DND-41 (cell line): ENCODE data around the gene ZNF761.
A peak's percentile ranks its signal among the peaks of the same experiment; 100 is the strongest.
"Not testable (repeated sequence)": the region's sequence is repeated elsewhere in the genome, so short reads cannot be mapped to it uniquely, and the experiment has no call there.

Source experiments
- ATAC-seq: fragments of 200-7000 bp; cut with Tn5 transposase; 3 replicates; pipeline ENCODE4 v1.9.1; 2021; ENCODE audit warnings: low read depth; ENCODE audit not compliant: insufficient read depth
- DNase-seq: peaks from one replicate; pipeline ENCODE4 v3.0.0-alpha.2; 2020
- H2AFZ ChIP-seq: 2 replicates; pipeline ENCODE4 v1.6.0; 2012; ENCODE audit warnings: low read depth, low read length
- H3K27ac ChIP-seq: 2 replicates; pipeline ENCODE4 v1.5.1; 2012; ENCODE audit warnings: low read length, inconsistent platforms
- H3K27me3 ChIP-seq: fragments of 200-600 bp; sonication (generic); 2 replicates; pipeline ENCODE4 v1.6.0; 2012; ENCODE audit warnings: low read length, mild to moderate bottlenecking, inconsistent platforms; ENCODE audit not compliant: insufficient read depth, poor library complexity
- H3K36me3 ChIP-seq: 2 replicates; pipeline ENCODE4 v1.5.1; 2012; ENCODE audit warnings: low read length, inconsistent platforms; ENCODE audit not compliant: insufficient read depth
- H3K4me1 ChIP-seq: 2 replicates; pipeline ENCODE4 v1.5.1; 2012; ENCODE audit warnings: mild to moderate bottlenecking, low read length; ENCODE audit not compliant: insufficient read depth
- H3K4me2 ChIP-seq: 2 replicates; pipeline ENCODE4 v1.6.0; 2012; ENCODE audit warnings: mild to moderate bottlenecking, moderate library complexity, low read length, inconsistent platforms; ENCODE audit not compliant: insufficient read depth
- H3K4me3 ChIP-seq, 2 experiments: fragments of 200-600 bp in 1 of 2; shearing (Covaris generic) in 1 of 2; 2 replicates each; pipeline ENCODE4 v1.5.1; 2012 to 2016; ENCODE audit warnings: inconsistent platforms in 2 of 2, low read length in 2 of 2, mild to moderate bottlenecking in 2 of 2, low read depth in 1 of 2, moderate library complexity in 1 of 2
- H3K79me2 ChIP-seq: 2 replicates; pipeline ENCODE4 v1.6.0; 2012; ENCODE audit warnings: low read length, inconsistent platforms; ENCODE audit not compliant: insufficient read depth
- H3K9ac ChIP-seq: 2 replicates; pipeline ENCODE4 v1.6.0; 2012; ENCODE audit warnings: low read depth, mild to moderate bottlenecking, inconsistent platforms, low read length, moderate library complexity
- H3K9me3 ChIP-seq: 2 replicates; pipeline ENCODE4 v1.5.1; 2012; ENCODE audit warnings: low read length, moderate library complexity, mild to moderate bottlenecking, inconsistent platforms; ENCODE audit not compliant: insufficient read depth, severe bottlenecking
- H4K20me1 ChIP-seq: 2 replicates; pipeline ENCODE4 v1.6.0; 2012; ENCODE audit warnings: low read length; ENCODE audit not compliant: insufficient read depth
- CTCF ChIP-seq: IDR thresholded peaks from 2 replicates; pipeline ENCODE4 v1.5.1; 2012; ENCODE audit warnings: borderline replicate concordance, low read length, moderate library complexity, mild to moderate bottlenecking; ENCODE audit not compliant: poor library complexity, severe bottlenecking; ENCODE audit errors: extremely low read depth
- EZH2 ChIP-seq: IDR thresholded peaks from 3 replicates; pipeline ENCODE4 v1.6.1; 2012; ENCODE audit warnings: borderline replicate concordance, low read depth, mild to moderate bottlenecking, moderate library complexity, low read length, inconsistent platforms; ENCODE audit not compliant: severe bottlenecking

The ZNF761 gene

GRCh38 chr19:53423680-53424079 lies 8.1 kb upstream of the ZNF761 start:
- not testable (repeated sequence) for H3K9ac ChIP-seq, H3K27ac ChIP-seq, H2AFZ ChIP-seq, H3K27me3 ChIP-seq, H3K4me3 ChIP-seq, DNase-seq, H3K4me1 ChIP-seq, H4K20me1 ChIP-seq, H3K36me3 ChIP-seq, H3K9me3 ChIP-seq, H3K4me2 ChIP-seq, H3K79me2 ChIP-seq
- TF ChIP-seq CTCF = peak; percentile 13
- ATAC-seq = peak; percentile 59; the same call in 1 of the 3 replicates

GRCh38 chr19:53424968-53425597 lies 6.7 kb upstream of the ZNF761 start:
- Histone ChIP-seq H2AFZ (no peak overlapping the region), H3K36me3 (no peaks in the 10 kb centered on the region), H3K4me3 (no peak overlapping the region), H3K9me3 (no peaks in the 10 kb centered on the region), H3K79me2 (no peaks in the 10 kb centered on the region), H3K27ac (no peak overlapping the region), H3K4me2 (no peak overlapping the region), H3K4me1 (no peaks in the 10 kb centered on the region), H4K20me1 (no peaks in the 10 kb centered on the region), H3K27me3 (no peaks in the 10 kb centered on the region), H3K9ac (no peak overlapping the region)
- peak; percentile 76 for DNase-seq
- TF ChIP-seq CTCF (peak; percentile 94), EZH2 (no peak)
- ATAC-seq = peak; percentile 99

- Histone ChIP-seq H3K4me1 (peaks cover 19% of the 10 kb centered on the region), H3K27me3 (no peaks in the 10 kb centered on the region), H3K4me3 (peak overlapping the region; percentile 75 to 89), H3K9ac (peak overlapping the region; percentile 77), H4K20me1 (0 out of 2 replicates have a peak, but pooled peaks cover 3% of the 10 kb centered on the region), H3K27ac (peak overlapping the region; percentile 77), H3K79me2 (peaks cover 35% of the 10 kb centered on the region), H3K36me3 (peaks cover 33% of the 10 kb centered on the region), H3K9me3 (no peaks in the 10 kb centered on the region), H2AFZ (peak overlapping the region; percentile 92), H3K4me2 (peak overlapping the region; percentile 85)
- TF ChIP-seq EZH2 (no peak), CTCF (no peak)
- ATAC-seq (peak; percentile 45), DNase-seq (peak; percentile 35)
Observed at GRCh38 chr19:53432088-53432661, 391 bp downstream of the ZNF761 start.

GRCh38 chr19:53443809-53444208 lies 12.0 kb downstream of the ZNF761 start:
- not testable (repeated sequence) for H3K4me1 ChIP-seq, ATAC-seq, H3K27me3 ChIP-seq, H3K4me3 ChIP-seq, H4K20me1 ChIP-seq, H3K9ac ChIP-seq, H3K4me2 ChIP-seq, H2AFZ ChIP-seq, H3K27ac ChIP-seq, DNase-seq
- Histone ChIP-seq H3K36me3 (peaks cover 80% of the 10 kb centered on the region), H3K79me2 (peaks cover 12% of the 10 kb centered on the region; the same call in 1 of the 2 replicates), H3K9me3 (peaks cover 14% of the 10 kb centered on the region)

GRCh38 chr19:53447196-53447595 lies 15.4 kb downstream of the ZNF761 start:
- not testable (repeated sequence) for H4K20me1 ChIP-seq, H3K4me3 ChIP-seq, H2AFZ ChIP-seq, H3K4me1 ChIP-seq, DNase-seq, H3K4me2 ChIP-seq, H3K27ac ChIP-seq, H3K79me2 ChIP-seq, H3K27me3 ChIP-seq, H3K9ac ChIP-seq, ATAC-seq
- H3K36me3 ChIP-seq = peaks cover 80% of the 10 kb centered on the region
- peaks cover 11% of the 10 kb centered on the region for H3K9me3 ChIP-seq
